Left forelimb (tissue), 1 donor: ENCODE data around the gene PTGES3L.
A peak's percentile ranks its signal among the peaks of the same experiment; 100 is the strongest.
"Not testable (repeated sequence)": the region's sequence is repeated elsewhere in the genome, so short reads cannot be mapped to it uniquely, and the experiment has no call there.

Experiments
- DNase-seq: peaks from one replicate; pipeline ENCODE4 v3.0.0-alpha.2; 2018; ENCODE audit warnings: low spot score

PTGES3L gene

GRCh38 chr17:42980274-42980765, 440 bp upstream of the PTGES3L start, which contains the start of gene RUNDC1:
RUNDC1 (plus strand) TSS chr17:42980565; CDS start chr17:42980577, 12 bp downstream.
- DNase-seq: peak; percentile 92

- DNase-seq: not testable (repeated sequence)
Measured at GRCh38 chr17:42975701-42976100, 4.2 kb downstream of the PTGES3L start.

GRCh38 chr17:42975265-42975664, 4.6 kb downstream of the PTGES3L start:
- no peak for DNase-seq

- not testable (repeated sequence) for DNase-seq
Measured at GRCh38 chr17:42973323-42973722, 6.6 kb downstream of the PTGES3L start.

- DNase-seq: no peak
Measured at GRCh38 chr17:42971589-42971988, 8.3 kb downstream of the PTGES3L start.

GRCh38 chr17:42969001-42969581, 10.8 kb downstream of the PTGES3L start:
- no peak for DNase-seq

GRCh38 chr17:42967925-42968324, 12.0 kb downstream of the PTGES3L start:
- no peak for DNase-seq

- DNase-seq: peak; percentile 92
Measured at GRCh38 chr17:42964161-42964932, 15.5 kb downstream of the PTGES3L start, which contains the start of gene AARSD1. AARSD1 (minus strand) TSS chr17:42964454; CDS start chr17:42964440, 14 bp downstream.

GRCh38 chr17:42953669-42954068, 26.2 kb downstream of the PTGES3L start:
- no peak for DNase-seq

- no peak for DNase-seq
Measured at GRCh38 chr17:42950044-42950783, 29.7 kb downstream of the PTGES3L start.

GRCh38 chr17:42946812-42947211, 33.1 kb downstream of the PTGES3L start:
- DNase-seq: no peak

- no peak for DNase-seq
Measured at GRCh38 chr17:42944211-42944610, 35.7 kb downstream of the PTGES3L start.

- no peak for DNase-seq
Measured at GRCh38 chr17:42937712-42938596, 41.9 kb downstream of the PTGES3L start.

- DNase-seq: no peak
Measured at GRCh38 chr17:42929497-42929844, 50.4 kb downstream of the PTGES3L start.

- DNase-seq: no peak
Measured at GRCh38 chr17:42928714-42929496, 51.0 kb downstream of the PTGES3L start.

- DNase-seq: no peak
Measured at GRCh38 chr17:42924891-42925290, 55.0 kb downstream of the PTGES3L start.

- not testable (repeated sequence) for DNase-seq
Measured at GRCh38 chr17:42923472-42923871, 56.4 kb downstream of the PTGES3L start.

GRCh38 chr17:42922294-42922693, 57.6 kb downstream of the PTGES3L start:
- no peak for DNase-seq

GRCh38 chr17:42920922-42921321, 59.0 kb downstream of the PTGES3L start:
- no peak for DNase-seq

- no peak for DNase-seq
Measured at GRCh38 chr17:42920106-42920900, 59.6 kb downstream of the PTGES3L start.
